Heart left ventricle (tissue), 16 donors: ENCODE data around the gene GAB2. TPM values are rescaled to one million over a fixed set of nuclear protein-coding genes. Genes with fewer than 3 reads are reported as not detected.

Experiments used
- ATAC-seq, 4 donors: fragments of 200-7000 bp; cut with Tn5 transposase; one replicate each; pipeline ENCODE4 v1.9.1; 2020 to 2022; ENCODE audit warnings: moderate library complexity in 4 of 4, mild to moderate bottlenecking in 3 of 4, moderate number of reproducible peaks in 1 of 4
- DNase-seq, 5 donors: peaks; one replicate each; pipeline ENCODE4 v3.0.0-alpha.2; 2020
- H3K27ac ChIP-seq, 12 donors: fragments of 200-600 bp; sonication (generic) in 4 of 12; one replicate each; pipeline versions ENCODE4 v1.5.0 to v1.8.0; 2016 to 2022; ENCODE audit warnings: mild to moderate bottlenecking in 2 of 12
- H3K27me3 ChIP-seq, 9 donors: fragments of 200-600 bp; sonication (generic) in 2 of 9; one replicate each; pipeline versions ENCODE4 v1.5.1 to v1.8.0; 2016 to 2022; ENCODE audit warnings: mild to moderate bottlenecking in 3 of 9
- H3K36me3 ChIP-seq, 9 donors: fragments of 200-600 bp; sonication (generic) in 2 of 9; one replicate each; pipeline versions ENCODE4 v1.5.0 to v1.8.0; 2018 to 2022; ENCODE audit warnings: mild to moderate bottlenecking in 2 of 9
- H3K4me1 ChIP-seq, 12 donors: fragments of 200-600 bp; sonication (generic) in 4 of 12; one replicate each; pipeline versions ENCODE4 v1.5.0 to v1.8.0; 2016 to 2022; ENCODE audit warnings: mild to moderate bottlenecking in 3 of 12
- H3K4me3 ChIP-seq, 12 donors: fragments of 200-600 bp; sonication (generic) in 4 of 12; one replicate each; pipeline versions ENCODE4 v1.5.0 to v1.8.0; 2017 to 2022; ENCODE audit warnings: mild to moderate bottlenecking in 9 of 12, moderate library complexity in 4 of 12
- H3K9me3 ChIP-seq, 12 donors: fragments of 200-600 bp; sonication (generic) in 4 of 12; one replicate each; pipeline versions ENCODE4 v1.5.0 to v1.8.0; 2016 to 2022; ENCODE audit warnings: mild to moderate bottlenecking in 1 of 12
- CTCF ChIP-seq, 12 donors: fragments of 200-600 bp; sonication (generic) in 4 of 12; IDR thresholded peaks; one replicate each; pipeline versions ENCODE4 v1.5.0 to v1.8.0; 2018 to 2022; ENCODE audit warnings: antibody characterized with exemption in 12 of 12, mild to moderate bottlenecking in 5 of 12
- POLR2A ChIP-seq, 2 donors: fragments of 450-650 bp; IDR thresholded peaks; one replicate each; pipeline ENCODE4 v1.6.1; 2017; ENCODE audit warnings: antibody characterized with exemption in 2 of 2, mild to moderate bottlenecking in 2 of 2, moderate library complexity in 2 of 2
- WGBS, 4 donors: extraction: QIAGEN DNeasy Blood & Tissue Kit in 2 of 4; methylation state at CpG; one replicate each; pipeline versions ENCODE4 v1.1.5 to v1.1.7; 2013 to 2018; 5-methylcytosine and 5-hydroxymethylcytosine counted together
- intact Hi-C, 10 donors: fragments of 100-400 bp; cut with DNase I; formaldehyde crosslinking; loops; one replicate each; pipeline versions ENCODE4 v1.11.1 to v1.14.2; 2022
- polyA plus RNA-seq, 2 donors: library from polyadenylated mRNA; stranded (reverse); fragments of 200-250 nt; gene quantifications; one replicate each; pipeline ENCODE4 v1.2.3, GENCODE V29; 2013
- total RNA-seq, 9 donors: library from RNA; depleted of rRNA in 2 of 9; stranded (reverse); fragments of >200 nt in 2 of 9; fragmentation: NEBNext Ultra II Directional in 3 of 9; extraction: Animal tissue kit (Norgen Biotek cat#: 25700) in 3 of 9; gene quantifications; one replicate each; pipeline versions ENCODE4 v1.1.0 to v1.2.4, GENCODE V29; 2016 to 2023
- donor health status: ischemic (EF 13 %, LVEDD 7.1; RV severe dilation, severe dysfunction).
- donor health status: healthy with polysubstance abuse.
- donor health status: DM: no; HTN: yes; CAD: no.
- donor health status: DM: no; HTN: no; CAD: no.
- donor health status: ischemic (EF 25% LVEDD 6.9; RV normal size, moderate dysfunction).
- donor health status: ischemic (EF 25% LVEDD 5.7; RV mildly dilated, moderate dysfunction).
- donor health status: healthy.
- donor health status: DM: yes; HTN: yes; CAD: no.
- donor health status: ischemic (EF 35%, LVEDD 5.7; RV mildly dilated, moderate dysfunction).
- donor health status: nonischemic (EF 11% LVEDD 7.7; RV severe dilation, severe dysfunction).
- donor health status: DM: yes; HTN: yes; CAD: no.
- donor health status: PGD.
- donor health status: ischemic (EF 29% LVEDD 5.4; RV normal size, mild dysfunction).
- donor health status: nonischemic (EF 23%, LVEDD 6.1; RV moderate dilation, normal function).

Gene GAB2
- total and polyA plus RNA-seq, 11 donors, result 6.1 to 53.0 (median 30.0) TPM

DNA sequence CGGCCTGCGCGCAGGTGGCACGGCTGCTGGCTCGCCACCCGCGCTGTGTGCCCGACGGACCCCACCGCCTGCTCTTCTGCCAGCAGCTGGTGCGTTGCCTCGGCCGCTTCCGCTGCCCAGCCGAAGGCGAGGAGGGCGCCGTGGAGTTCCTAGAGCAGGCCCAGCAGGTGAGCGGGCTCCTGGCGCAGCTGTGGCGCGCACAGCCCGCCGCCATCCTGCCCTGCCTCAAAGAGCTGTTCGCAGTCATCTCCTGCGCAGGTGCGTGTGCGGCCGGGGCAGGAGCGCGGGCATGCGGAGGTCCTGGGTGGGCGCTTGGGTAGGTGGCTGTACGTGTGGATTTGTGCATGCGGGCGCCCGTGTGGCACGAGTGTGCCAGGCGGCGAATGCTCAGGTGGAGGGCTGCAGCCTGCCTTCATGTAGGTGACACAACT, 220.9 kb downstream of the GAB2 start:
- H3K27ac ChIP-seq, result no peak overlapping the region
- WGBS, 4 donors, result 88 to 93% (median 90%) methylated on average over 26 to 40 of the region's 40 CpGs
- H3K4me1 ChIP-seq, result peaks cover 0 to 19% (median 12%) of the 10 kb centered on the region in 12 donors
- ATAC-seq, result no peak
- no peaks in the 10 kb centered on the region for H3K27me3 ChIP-seq
- no peak overlapping the region for H3K4me3 ChIP-seq
- H3K36me3 ChIP-seq, result peaks cover 0 to 36% (median 23%) of the 10 kb centered on the region in 9 donors
- DNase-seq, result no peak
- TF ChIP-seq POLR2A (IDR thresholded peaks at IDR 0.05), result no peak
- TF ChIP-seq CTCF (IDR thresholded peaks at IDR 0.05), result no peak
- intact Hi-C loops, result loop anchor here in 1 of 10 donors (5.0 kb wide), 1 partner anchor 39 kb away; no protein-coding TSS in a partner anchor
- no peaks in the 10 kb centered on the region for H3K9me3 ChIP-seq

GRCh38 chr11:78195917-78196560, 221.6 kb downstream of the GAB2 start:
- peaks cover 0 to 22% (median 12%) of the 10 kb centered on the region in 12 donors for H3K4me1 ChIP-seq
- no peak overlapping the region for H3K4me3 ChIP-seq
- H3K9me3 ChIP-seq, result no peaks in the 10 kb centered on the region
- TF ChIP-seq POLR2A (IDR thresholded peaks at IDR 0.05), result no peak
- TF ChIP-seq CTCF (IDR thresholded peaks at IDR 0.05), result no peak
- WGBS, 4 donors, result 69 to 79% (median 75%) methylated on average over 16 to 60 of the region's 60 CpGs
- H3K27me3 ChIP-seq, result no peaks in the 10 kb centered on the region
- ATAC-seq (peak in 1 of 4 donors; percentile 18), DNase-seq (peak in 1 of 5 donors; percentile 40)
- H3K36me3 ChIP-seq, result peaks cover 0 to 30% (median 22%) of the 10 kb centered on the region in 9 donors
- intact Hi-C loops, result loop anchor here in 1 of 10 donors (5.0 kb wide), 1 partner anchor 39 kb away; no protein-coding TSS in a partner anchor
- H3K27ac ChIP-seq, result no peak overlapping the region

DNA sequence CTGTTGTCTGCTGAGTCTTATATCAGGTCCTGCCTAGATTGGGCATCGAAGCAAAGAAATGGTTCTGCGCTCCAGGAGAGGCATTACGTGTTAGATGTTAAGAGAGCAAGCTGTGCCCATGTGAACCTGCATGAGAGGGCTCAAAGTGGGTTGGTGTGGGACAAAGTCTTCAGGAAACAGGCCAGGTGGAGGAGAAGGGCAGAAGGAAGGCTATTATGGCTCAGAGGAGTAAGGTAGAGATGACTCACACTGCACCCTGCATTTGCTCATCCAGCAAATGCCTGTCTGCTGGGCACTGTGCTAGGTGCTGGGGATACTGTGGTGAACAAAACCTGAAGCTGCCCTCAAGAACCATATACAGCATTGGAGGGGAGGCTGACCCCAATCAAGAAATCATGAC, 223.1 kb downstream of the GAB2 start:
- DNase-seq (peak in 1 of 5 donors; percentile 9), ATAC-seq (no peak)
- no peak overlapping the region for H3K4me3 ChIP-seq
- H3K27ac ChIP-seq, result no peak overlapping the region
- peaks cover 0 to 34% (median 18%) of the 10 kb centered on the region in 12 donors for H3K4me1 ChIP-seq
- 94 to 100% (median 97%) methylated on average over 3 of the region's 3 CpGs for WGBS, 4 donors
- intact Hi-C loops, result no loop called here
- no peaks in the 10 kb centered on the region for H3K9me3 ChIP-seq
- H3K36me3 ChIP-seq, result peaks cover 0 to 26% (median 9%) of the 10 kb centered on the region in 9 donors
- no peak for TF ChIP-seq POLR2A (IDR thresholded peaks at IDR 0.05)
- TF ChIP-seq CTCF (IDR thresholded peaks at IDR 0.05), result no peak
- no peaks in the 10 kb centered on the region for H3K27me3 ChIP-seq

GRCh38 chr11:78193806-78194205, 223.8 kb downstream of the GAB2 start:
- Histone ChIP-seq H3K9me3 (no peaks in the 10 kb centered on the region), H3K4me1 (peaks cover 0 to 38% (median 23%) of the 10 kb centered on the region in 12 donors), H3K36me3 (peaks cover 0 to 20% (median 9%) of the 10 kb centered on the region in 9 donors), H3K27me3 (no peaks in the 10 kb centered on the region), H3K4me3 (no peak overlapping the region), H3K27ac (no peak overlapping the region)
- intact Hi-C loops, result no loop called here
- no peak for ATAC-seq
- no peak for TF ChIP-seq CTCF (IDR thresholded peaks at IDR 0.05)
- no peak for TF ChIP-seq POLR2A (IDR thresholded peaks at IDR 0.05)
- 94 to 98% (median 97%) methylated on average over 8 of the region's 8 CpGs for WGBS, 4 donors
- DNase-seq, result peak in 1 of 5 donors; percentile 10
